Breast epithelium (tissue), 3 donors: ENCODE data around the gene COASY.

Experiments used
- POLR2A ChIP-seq: fragments of 450-650 bp; IDR thresholded peaks from one replicate; pipeline ENCODE4 v1.6.1; 2016; ENCODE audit warnings: antibody characterized with exemption, mild to moderate bottlenecking, moderate library complexity
- POLR2AphosphoS5 ChIP-seq, 3 donors: sonication (generic); formaldehyde crosslinking; IDR thresholded peaks; one replicate each; pipeline ENCODE4 v1.6.1; 2017; ENCODE audit warnings: antibody characterized with exemption in 3 of 3
- TF ChIP-seq, protein P1 (sequence below), 3 donors: fragments of 450-650 bp; IDR thresholded peaks; one replicate each; pipeline ENCODE4 v1.5.1; 2016 to 2017; ENCODE audit warnings: antibody characterized with exemption in 3 of 3, mild to moderate bottlenecking in 3 of 3, moderate library complexity in 3 of 3

DNA sequence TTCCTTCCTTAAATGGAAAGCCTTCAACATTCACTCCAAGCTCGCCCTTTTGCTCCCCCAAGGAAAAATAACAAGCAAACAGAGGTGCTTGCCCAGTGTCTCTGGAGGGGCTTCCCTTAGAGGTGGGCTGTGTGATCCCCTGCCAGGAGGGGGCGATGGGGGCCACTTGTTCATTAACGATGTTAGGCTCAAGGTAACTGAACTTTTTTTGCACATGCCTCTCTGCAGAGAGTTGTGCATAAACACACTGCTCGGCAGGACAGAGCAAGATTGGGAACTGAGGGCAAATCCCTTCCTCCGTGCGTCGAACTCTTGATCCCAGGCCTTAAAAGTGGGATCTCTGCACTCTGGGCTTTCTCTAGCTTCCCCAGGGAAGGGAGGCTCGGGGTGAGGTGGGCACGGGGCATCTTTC, 41.4 kb upstream of the COASY start:
- TF ChIP-seq, protein P1, sequence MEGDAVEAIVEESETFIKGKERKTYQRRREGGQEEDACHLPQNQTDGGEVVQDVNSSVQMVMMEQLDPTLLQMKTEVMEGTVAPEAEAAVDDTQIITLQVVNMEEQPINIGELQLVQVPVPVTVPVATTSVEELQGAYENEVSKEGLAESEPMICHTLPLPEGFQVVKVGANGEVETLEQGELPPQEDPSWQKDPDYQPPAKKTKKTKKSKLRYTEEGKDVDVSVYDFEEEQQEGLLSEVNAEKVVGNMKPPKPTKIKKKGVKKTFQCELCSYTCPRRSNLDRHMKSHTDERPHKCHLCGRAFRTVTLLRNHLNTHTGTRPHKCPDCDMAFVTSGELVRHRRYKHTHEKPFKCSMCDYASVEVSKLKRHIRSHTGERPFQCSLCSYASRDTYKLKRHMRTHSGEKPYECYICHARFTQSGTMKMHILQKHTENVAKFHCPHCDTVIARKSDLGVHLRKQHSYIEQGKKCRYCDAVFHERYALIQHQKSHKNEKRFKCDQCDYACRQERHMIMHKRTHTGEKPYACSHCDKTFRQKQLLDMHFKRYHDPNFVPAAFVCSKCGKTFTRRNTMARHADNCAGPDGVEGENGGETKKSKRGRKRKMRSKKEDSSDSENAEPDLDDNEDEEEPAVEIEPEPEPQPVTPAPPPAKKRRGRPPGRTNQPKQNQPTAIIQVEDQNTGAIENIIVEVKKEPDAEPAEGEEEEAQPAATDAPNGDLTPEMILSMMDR (IDR thresholded peaks at IDR 0.05): no peak
- no peak for TF ChIP-seq POLR2AphosphoS5 (IDR thresholded peaks at IDR 0.05)
- TF ChIP-seq POLR2A: no peak
